Natural killer cell treated with Interleukin-12 subunit alpha and Interleukin-12 subunit beta and Interleukin-15 and Interleukin-18, amount 100 ng/mL, for 72 hours (primary cell): ENCODE results near the gene APBB2. TPM values are rescaled to one million over a fixed set of nuclear protein-coding genes. Genes with fewer than 3 reads are reported as not detected.

ENCODE experiments used
- ATAC-seq, 2 donors: fragments of 150-1000 bp; cut with Tn5 transposase in 1 of 2; sonication (Bioruptor Pico), chemical (Tn5 transposase) in 1 of 2; 2 replicates each; pipeline ENCODE4 v1.10.0; 2021
- DNase-seq: peaks from one replicate; pipeline ENCODE4 v3.0.0; 2022; ENCODE audit warnings: low spot score
- H3K27ac Mint-ChIP-seq, 2 donors: 1 replicate in 1 of 2; 2 replicates in 1 of 2; pipeline ENCODE4 v1.8.0; 2022; ENCODE audit warnings: mixed read lengths in 2 of 2, mild to moderate bottlenecking in 1 of 2, moderate library complexity in 1 of 2
- H3K27me3 Mint-ChIP-seq, 2 donors: 1 replicate in 1 of 2; 2 replicates in 1 of 2; pipeline ENCODE4 v1.8.0; 2022; ENCODE audit warnings: mixed read lengths in 2 of 2
- H3K36me3 Mint-ChIP-seq: one replicate; pipeline ENCODE4 v1.8.0; 2022; ENCODE audit warnings: mixed read lengths
- H3K4me1 Mint-ChIP-seq, 2 donors: 1 replicate in 1 of 2; 2 replicates in 1 of 2; pipeline ENCODE4 v1.8.0; 2022; ENCODE audit warnings: low read depth in 2 of 2, mixed read lengths in 2 of 2, mild to moderate bottlenecking in 1 of 2
- H3K4me3 Mint-ChIP-seq: one replicate; pipeline ENCODE4 v1.8.0; 2022; ENCODE audit warnings: mixed read lengths
- H3K9me3 Mint-ChIP-seq: 2 replicates; pipeline ENCODE4 v1.8.0; 2022; ENCODE audit warnings: mixed read lengths
- total RNA-seq, 2 donors: library from RNA; stranded (reverse); gene quantifications; one replicate each; pipeline ENCODE4 v1.2.3, GENCODE V29; 2022

Gene APBB2
- total RNA-seq, 2 donors from 2014 or later: 18.7 to 31.9 TPM

DNA sequence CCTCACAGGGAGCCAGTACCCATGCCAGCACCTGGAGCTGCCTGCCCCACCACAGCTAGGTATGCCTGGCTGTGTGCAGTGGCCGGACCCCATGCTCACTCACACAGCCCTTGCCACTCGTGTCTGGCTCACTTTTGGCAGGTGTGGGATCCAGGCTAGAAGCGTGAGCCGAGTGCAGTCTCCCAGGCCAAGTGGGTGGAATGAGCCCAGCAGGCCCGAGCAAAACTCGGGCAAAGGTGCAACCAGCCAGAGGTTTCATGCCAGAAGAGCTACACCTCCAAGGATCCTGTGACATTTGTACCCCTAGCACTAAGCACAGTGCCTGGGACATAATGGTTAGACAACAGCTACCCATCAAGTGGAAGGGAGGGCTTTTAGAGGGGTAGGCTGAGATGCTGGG is 246.8 kb downstream of the APBB2 start:
- no peak for DNase-seq
- Mint-ChIP-seq H3K4me1 (peaks cover 0 to 3% of the 10 kb centered on the region in 2 donors), H3K36me3 (no peaks in the 10 kb centered on the region), H3K27me3 (peaks cover 3 to 7% of the 10 kb centered on the region in 2 donors), H3K27ac (no peak overlapping the region), H3K4me3 (no peak overlapping the region), H3K9me3 (no peaks in the 10 kb centered on the region)
- peak in 1 of 2 donors; percentile 40 for ATAC-seq

DNA sequence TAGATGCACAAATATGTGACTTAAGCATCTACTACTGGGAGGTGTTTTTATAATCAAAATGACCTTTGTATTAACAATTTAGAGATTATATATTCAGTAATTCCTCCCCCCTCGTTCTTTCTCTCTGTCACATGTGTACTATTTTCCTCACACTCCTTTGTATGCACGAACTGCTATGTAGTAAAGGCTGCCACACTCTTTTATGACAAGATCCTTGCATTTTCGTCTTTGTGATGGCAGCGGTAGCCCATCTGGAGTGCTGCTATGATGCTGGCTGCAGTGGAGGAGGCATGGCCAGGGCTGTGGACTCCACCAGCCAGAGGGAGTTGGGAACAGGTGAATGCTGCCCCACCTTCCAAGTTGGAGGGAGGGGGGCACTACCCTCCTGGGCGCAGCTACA is 248.3 kb downstream of the APBB2 start:
- Mint-ChIP-seq H3K4me3 (no peak overlapping the region), H3K27me3 (peaks cover 3 to 7% of the 10 kb centered on the region in 2 donors)

DNA sequence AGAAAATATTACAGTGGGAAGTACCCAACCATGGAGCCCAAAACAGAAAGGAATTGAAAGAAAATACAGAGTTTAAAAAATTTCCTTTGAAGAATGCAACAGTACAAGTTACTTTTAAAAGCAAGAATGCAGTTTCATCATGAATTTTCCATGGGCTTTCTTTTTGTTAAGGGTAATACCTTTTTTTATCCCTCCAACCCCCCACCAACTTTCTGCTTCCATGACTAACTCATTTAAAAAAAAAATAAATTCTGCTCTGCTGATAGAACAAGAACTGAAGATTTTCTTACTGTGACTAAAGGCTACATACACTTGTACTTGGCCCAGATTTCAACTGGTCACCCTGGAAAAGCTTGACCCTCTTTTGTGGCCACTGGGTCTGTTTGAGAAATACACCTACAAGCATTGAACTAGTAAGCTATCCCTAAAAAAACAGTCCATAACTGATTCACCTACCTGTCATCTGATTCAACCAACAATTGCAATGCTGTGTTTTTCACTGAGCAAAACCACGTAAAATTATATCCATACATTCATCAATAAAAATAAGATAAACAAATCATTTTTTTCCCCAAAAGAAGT is 250.4 kb downstream of the APBB2 start:
- DNase-seq: no peak
- no peak for ATAC-seq
- Mint-ChIP-seq H3K36me3 (no peaks in the 10 kb centered on the region), H3K27me3 (peaks cover 2 to 7% of the 10 kb centered on the region in 2 donors), H3K27ac (no peak overlapping the region), H3K4me3 (no peak overlapping the region), H3K9me3 (no peaks in the 10 kb centered on the region), H3K4me1 (no peaks in the 10 kb centered on the region)

More for the DNA sequence above, 248.3 kb downstream of the APBB2 start:
- peaks cover 0 to 3% of the 10 kb centered on the region in 2 donors for H3K4me1 Mint-ChIP-seq
- H3K9me3 Mint-ChIP-seq: no peaks in the 10 kb centered on the region
- DNase-seq (no peak), ATAC-seq (no peak)
- H3K36me3 Mint-ChIP-seq: no peaks in the 10 kb centered on the region
- no peak overlapping the region for H3K27ac Mint-ChIP-seq

DNA sequence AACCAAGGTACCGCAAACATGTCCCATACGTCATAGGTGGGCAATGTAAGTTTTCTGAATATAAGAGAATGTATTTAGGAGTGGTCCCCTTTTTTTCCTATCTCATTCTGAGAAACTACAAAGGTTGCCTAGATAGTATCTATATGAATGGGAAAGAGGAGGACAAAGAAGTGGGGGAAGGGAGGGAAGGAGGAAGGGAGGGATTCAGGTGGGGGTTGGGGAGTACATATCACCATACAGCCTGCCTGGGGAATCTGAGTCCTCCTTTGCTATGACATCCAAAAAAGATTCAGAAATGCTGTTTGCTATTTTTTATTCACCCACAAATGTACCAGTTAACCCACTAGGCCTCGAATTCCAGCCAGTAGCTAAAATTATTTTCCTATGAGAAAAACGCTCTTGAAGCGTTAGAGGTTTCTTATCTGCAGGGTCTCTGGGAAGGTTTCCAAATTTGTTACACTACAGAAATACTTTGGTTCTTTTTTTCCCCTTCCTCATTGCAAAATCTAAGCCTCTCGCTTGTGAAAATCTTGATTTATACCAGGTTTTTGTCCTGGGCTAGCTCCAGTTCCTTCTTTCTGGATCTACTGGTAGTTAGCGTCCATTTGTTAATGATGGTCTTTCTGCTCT is 251.7 kb downstream of the APBB2 start:
- no peak overlapping the region for H3K4me3 Mint-ChIP-seq
- no peak overlapping the region for H3K27ac Mint-ChIP-seq
- no peaks in the 10 kb centered on the region for H3K9me3 Mint-ChIP-seq
- no peaks in the 10 kb centered on the region for H3K36me3 Mint-ChIP-seq
- no peaks in the 10 kb centered on the region for H3K4me1 Mint-ChIP-seq
- ATAC-seq (no peak), DNase-seq (no peak)
- H3K27me3 Mint-ChIP-seq: peaks cover 0 to 3% of the 10 kb centered on the region in 2 donors

DNA sequence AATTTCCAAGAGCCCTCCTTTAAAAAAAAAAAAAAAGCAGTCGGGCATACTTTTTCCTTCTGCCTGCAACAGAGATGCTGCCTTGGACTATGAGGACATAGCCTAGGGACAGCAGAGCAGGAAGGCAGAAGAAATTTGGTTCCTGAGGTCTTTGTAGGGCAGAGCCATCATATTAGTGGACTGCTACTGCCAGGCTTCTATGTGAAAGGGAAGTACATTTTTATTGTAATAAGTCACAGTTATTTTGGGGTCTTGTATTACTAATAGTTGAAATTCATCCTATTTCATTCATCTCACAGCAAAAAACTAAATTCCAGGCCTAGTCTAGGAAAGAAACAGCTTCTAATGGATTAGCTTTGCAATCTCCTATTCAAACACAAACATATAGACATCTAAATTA is 253.4 kb downstream of the APBB2 start:
- Mint-ChIP-seq H3K4me1 (no peaks in the 10 kb centered on the region), H3K27me3 (peaks cover 0 to 3% of the 10 kb centered on the region in 2 donors), H3K27ac (no peak overlapping the region), H3K4me3 (no peak overlapping the region), H3K9me3 (no peaks in the 10 kb centered on the region), H3K36me3 (no peaks in the 10 kb centered on the region)
- DNase-seq (no peak), ATAC-seq (no peak)

DNA sequence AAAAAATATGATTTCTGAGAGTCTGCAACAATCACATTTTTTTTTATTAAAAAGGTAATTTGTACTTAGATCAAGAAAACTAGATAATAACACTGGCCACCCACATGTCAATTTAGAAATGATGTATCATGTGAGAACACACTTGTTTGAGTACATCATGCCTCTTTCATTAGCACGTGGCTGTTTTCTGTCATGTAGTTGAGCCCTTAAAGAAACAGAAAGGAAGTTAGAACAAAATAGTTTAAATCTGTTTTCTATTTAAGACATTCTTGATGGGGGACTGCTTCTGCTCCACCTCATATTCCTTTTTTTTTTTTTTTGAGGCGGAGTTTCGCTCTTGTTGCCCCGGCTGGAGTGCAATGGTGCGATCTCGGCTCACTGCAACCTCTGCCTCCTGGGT is 257.1 kb downstream of the APBB2 start:
- no peaks in the 10 kb centered on the region for H3K4me1 Mint-ChIP-seq
- peaks cover 0 to 3% of the 10 kb centered on the region in 2 donors for H3K27me3 Mint-ChIP-seq
- H3K36me3 Mint-ChIP-seq: no peaks in the 10 kb centered on the region
- no peak for DNase-seq
- no peaks in the 10 kb centered on the region for H3K9me3 Mint-ChIP-seq
- no peak for ATAC-seq
- no peak overlapping the region for H3K27ac Mint-ChIP-seq
- H3K4me3 Mint-ChIP-seq: no peak overlapping the region

DNA sequence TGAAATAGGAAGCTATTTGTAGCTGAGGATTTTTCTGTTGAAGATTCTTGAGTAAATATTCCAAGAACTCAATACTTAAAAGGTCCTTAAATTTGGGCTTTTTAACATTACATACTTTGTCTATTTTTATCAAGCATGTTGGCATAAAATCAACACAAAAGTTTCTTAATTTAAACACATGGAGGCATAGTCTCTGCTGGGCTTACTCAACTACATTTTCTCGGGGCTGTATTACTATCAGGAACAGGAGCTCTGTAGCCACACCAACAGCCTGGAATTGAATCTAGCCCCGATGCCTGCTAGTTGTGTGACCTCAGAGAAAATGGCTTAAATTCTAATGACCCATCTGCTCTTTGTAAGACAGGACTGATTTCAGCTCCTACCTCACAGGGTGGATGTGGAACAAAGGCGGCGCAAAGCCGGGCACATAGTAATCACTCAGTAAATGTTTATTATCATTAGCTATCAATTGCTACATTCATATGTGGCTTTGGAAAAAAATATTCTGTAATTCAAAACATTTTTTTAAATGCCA is 257.6 kb downstream of the APBB2 start:
- DNase-seq (no peak), ATAC-seq (no peak)
- H3K27ac Mint-ChIP-seq: no peak overlapping the region
- H3K27me3 Mint-ChIP-seq: peaks cover 0 to 3% of the 10 kb centered on the region in 2 donors
- H3K9me3 Mint-ChIP-seq: no peaks in the 10 kb centered on the region
- H3K4me3 Mint-ChIP-seq: no peak overlapping the region
- no peaks in the 10 kb centered on the region for H3K36me3 Mint-ChIP-seq
- H3K4me1 Mint-ChIP-seq: no peaks in the 10 kb centered on the region

DNA sequence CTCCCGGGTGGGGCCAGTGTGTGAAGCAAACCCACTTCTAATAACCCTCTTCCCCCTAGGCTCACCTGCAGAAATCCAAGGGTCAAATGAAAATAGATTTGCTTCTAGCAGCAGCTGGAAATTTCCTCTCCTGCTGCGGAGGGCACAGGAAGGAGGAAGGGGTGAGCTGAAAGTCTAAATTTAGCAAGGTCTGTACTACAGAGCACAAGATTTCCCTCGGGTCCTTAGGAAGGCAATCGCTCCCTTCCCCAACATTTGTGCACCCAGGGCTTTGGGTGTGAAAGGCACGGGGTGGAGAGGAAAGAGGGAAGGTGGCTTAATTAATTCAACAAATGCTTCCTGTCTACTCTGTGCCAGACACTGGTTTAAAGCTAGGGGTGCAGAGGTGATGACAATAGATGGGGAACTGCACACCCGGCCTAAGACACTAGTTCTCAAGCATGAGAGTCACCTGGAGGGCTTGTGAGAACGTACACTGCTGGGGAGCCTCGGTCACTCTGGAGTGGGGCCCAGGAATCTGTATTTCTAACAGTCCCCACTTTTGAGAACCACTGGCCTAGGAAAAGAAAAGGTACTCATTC is 260.2 kb downstream of the APBB2 start:
- Mint-ChIP-seq H3K4me3 (no peak overlapping the region), H3K4me1 (no peaks in the 10 kb centered on the region), H3K9me3 (no peaks in the 10 kb centered on the region), H3K27me3 (peaks cover 0 to 3% of the 10 kb centered on the region in 2 donors), H3K36me3 (no peaks in the 10 kb centered on the region), H3K27ac (no peak overlapping the region)
- ATAC-seq (peak in 1 of 2 donors; percentile 47), DNase-seq (no peak)

DNA sequence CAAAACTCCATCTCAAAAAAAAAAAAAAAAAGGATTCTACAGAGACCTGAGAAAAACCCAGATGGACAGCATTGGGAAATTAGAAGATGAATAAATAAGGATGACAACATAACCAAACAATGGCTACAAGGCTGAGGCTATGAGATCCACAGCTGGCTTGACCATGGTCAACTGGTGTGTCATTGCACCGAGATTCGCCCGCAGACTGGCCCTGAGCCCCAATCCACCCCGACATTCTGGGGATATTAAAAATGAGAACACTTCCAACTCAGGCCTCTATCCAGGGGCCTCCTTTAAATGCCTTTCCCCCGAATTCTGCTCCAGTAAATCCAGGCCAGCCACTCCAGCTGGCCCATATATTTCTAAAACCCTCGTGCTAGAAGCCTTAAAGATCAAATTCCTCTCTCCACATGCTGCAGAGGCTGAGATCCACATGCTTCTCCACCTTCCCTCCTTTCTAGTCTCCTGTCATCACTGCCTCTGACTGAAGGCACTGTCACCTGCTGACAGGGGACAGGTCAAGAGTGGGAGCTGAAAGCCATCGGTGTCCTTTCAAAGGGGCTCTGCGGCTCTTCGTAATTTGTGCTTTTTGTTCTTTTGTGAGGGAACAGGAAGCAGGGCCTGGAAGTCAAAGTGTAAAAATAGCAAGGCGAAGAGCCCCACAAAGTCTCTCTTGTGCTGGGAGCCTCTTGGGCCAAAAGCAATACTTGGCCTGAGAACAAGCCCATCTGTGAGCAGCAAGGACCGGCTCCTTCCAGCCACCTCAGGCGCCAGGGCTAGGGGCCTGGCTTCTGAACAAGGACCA is 260.9 kb downstream of the APBB2 start:
- H3K27me3 Mint-ChIP-seq: no peaks in the 10 kb centered on the region
- H3K9me3 Mint-ChIP-seq: no peaks in the 10 kb centered on the region
- DNase-seq (no peak), ATAC-seq (peak in 1 of 2 donors; percentile 40)
- H3K36me3 Mint-ChIP-seq: no peaks in the 10 kb centered on the region
- H3K4me1 Mint-ChIP-seq: no peaks in the 10 kb centered on the region
- H3K27ac Mint-ChIP-seq: no peak overlapping the region
- H3K4me3 Mint-ChIP-seq: no peak overlapping the region

DNA sequence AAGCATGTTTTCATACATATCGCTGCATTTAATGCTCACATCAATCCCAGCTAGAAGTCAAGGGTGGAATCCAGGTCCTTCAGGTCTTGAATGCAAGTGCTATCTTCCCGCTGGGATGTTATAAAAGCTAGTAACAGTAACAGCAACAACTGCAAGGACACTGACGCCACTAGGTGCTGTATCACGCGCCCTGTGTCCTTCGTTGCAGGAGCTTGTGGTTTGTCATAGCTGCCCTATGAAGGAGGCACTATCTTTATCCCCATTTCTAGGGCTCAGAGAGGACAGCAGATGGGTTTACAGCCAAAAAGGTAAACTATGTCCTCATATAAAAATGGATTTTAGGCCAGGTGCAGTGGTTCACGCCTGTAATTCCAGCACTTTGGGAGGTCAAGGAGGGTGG is 261.7 kb downstream of the APBB2 start:
- H3K27me3 Mint-ChIP-seq: no peaks in the 10 kb centered on the region
- H3K4me1 Mint-ChIP-seq: no peaks in the 10 kb centered on the region
- DNase-seq (no peak), ATAC-seq (no peak)
- no peaks in the 10 kb centered on the region for H3K36me3 Mint-ChIP-seq
- no peak overlapping the region for H3K4me3 Mint-ChIP-seq
- H3K9me3 Mint-ChIP-seq: no peaks in the 10 kb centered on the region
- no peak overlapping the region for H3K27ac Mint-ChIP-seq

DNA sequence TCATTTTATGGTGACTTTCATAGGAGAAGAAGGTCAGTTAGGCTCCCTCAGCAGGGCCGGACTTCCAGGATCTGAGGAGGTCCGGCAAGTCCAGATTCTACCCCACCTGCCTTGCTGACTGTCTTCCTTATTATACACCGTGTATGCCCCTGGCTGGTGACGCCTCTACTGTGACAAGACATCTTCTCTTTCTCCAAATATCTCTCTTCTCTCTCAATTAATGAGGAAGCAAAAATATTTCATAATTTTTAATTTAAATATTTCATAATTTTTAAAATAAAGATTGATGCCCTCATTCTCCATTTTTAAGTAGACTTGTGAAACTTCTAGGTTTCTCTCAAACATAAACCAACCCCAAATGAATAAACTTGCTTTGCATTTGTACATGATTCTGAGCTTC is 262.1 kb downstream of the APBB2 start:
- no peak for ATAC-seq
- Mint-ChIP-seq H3K27ac (no peak overlapping the region), H3K4me1 (no peaks in the 10 kb centered on the region), H3K4me3 (no peak overlapping the region), H3K9me3 (no peaks in the 10 kb centered on the region), H3K36me3 (no peaks in the 10 kb centered on the region), H3K27me3 (no peaks in the 10 kb centered on the region)
- no peak for DNase-seq

DNA sequence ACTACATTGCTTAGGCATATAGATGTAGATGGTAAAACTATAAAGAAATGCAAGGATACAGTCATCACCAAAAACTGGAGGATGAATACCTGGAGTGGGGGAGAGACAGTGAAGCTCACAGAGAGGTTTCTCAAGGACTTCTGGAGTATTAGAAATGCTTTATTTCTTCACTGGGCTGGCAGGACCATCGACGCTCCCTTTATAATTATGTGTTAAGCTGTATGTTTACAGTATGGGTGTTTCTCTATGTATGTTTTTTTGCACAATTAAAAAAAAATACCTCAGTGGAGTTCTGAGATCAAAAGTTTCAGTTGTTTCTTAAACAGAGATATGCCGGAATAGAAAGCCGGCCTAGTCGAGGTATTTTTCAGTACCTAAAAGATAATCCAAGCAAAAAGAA is 263.3 kb downstream of the APBB2 start:
- H3K36me3 Mint-ChIP-seq: no peaks in the 10 kb centered on the region
- no peaks in the 10 kb centered on the region for H3K27me3 Mint-ChIP-seq
- H3K4me3 Mint-ChIP-seq: no peak overlapping the region
- ATAC-seq (no peak), DNase-seq (no peak)
- H3K27ac Mint-ChIP-seq: no peak overlapping the region
- no peaks in the 10 kb centered on the region for H3K9me3 Mint-ChIP-seq
- H3K4me1 Mint-ChIP-seq: no peaks in the 10 kb centered on the region

DNA sequence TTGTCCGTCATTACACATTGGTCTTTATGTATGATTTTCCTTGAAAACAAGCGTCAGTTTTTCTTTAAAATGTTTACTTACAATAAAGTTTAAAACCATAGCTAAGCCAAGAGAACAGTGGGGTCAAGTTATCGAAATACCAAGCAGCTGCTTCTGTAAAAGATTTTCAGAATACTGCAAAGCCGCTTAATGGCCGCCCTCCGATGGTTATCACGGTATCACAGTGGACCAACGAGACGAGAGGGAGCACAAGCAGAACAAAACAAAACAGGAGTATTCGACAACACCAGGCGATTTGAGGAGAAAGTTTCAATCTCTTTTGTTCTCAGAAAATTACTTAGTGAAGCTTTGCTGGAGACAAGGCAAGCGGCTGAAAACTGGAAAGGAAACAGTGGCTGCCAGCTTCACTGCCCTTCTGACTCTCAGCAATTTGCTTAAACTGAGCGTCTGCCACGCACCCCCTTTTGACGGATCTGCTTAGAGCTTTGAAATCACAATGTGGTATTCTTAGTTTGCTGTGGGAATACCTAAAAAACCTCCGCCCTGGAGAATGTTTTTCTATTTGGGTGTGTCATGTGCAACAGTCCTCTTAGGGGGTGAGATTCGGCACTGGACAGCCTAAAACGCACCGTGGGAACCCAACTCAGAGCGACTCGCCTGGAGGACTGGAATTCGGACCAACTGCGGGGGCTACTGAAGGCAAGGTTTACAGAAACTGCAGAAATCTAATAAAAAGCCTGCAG is 264.8 kb downstream of the APBB2 start:
- ATAC-seq (no peak), DNase-seq (no peak)
- no peaks in the 10 kb centered on the region for H3K4me1 Mint-ChIP-seq
- no peak overlapping the region for H3K4me3 Mint-ChIP-seq
- no peaks in the 10 kb centered on the region for H3K9me3 Mint-ChIP-seq
- no peaks in the 10 kb centered on the region for H3K27me3 Mint-ChIP-seq
- H3K36me3 Mint-ChIP-seq: no peaks in the 10 kb centered on the region
- no peak overlapping the region for H3K27ac Mint-ChIP-seq
